Measurements from ENCODE around the gene CIAO2B. TPM values are rescaled to one million over a fixed set of nuclear protein-coding genes. Genes with fewer than 3 reads are reported as not detected.

Gene CIAO2B
- total RNA-seq, 1 experiment from 2014 or later, result 83.0 TPM

GRCh38 chr16:66937725-66938337 is 3.6 kb upstream of the CIAO2B start:
- H2AFZ ChIP-seq (ENCODE audit: low read length), result no peak overlapping the region
- H4K8ac ChIP-seq (replicated peaks; ENCODE audit: insufficient read length, low read depth, low read length), result no peak overlapping the region
- no peaks in the 10 kb centered on the region for H3K79me2 ChIP-seq (ENCODE audit: insufficient read depth, low read length)
- H4K20me1 ChIP-seq (ENCODE audit: control insufficient read depth, insufficient read depth, insufficient read length), result no peaks in the 10 kb centered on the region
- peaks cover 16% of the 10 kb centered on the region for H3K23me2 ChIP-seq (ENCODE audit: insufficient read length, low read depth, low read length, poor library complexity, severe bottlenecking)
- H3K4me1 ChIP-seq (ENCODE audit: insufficient read depth, low read length), result no peaks in the 10 kb centered on the region
- H3K9ac ChIP-seq (ENCODE audit: extremely low read depth, insufficient read length, low read length), result no peak overlapping the region
- peaks cover 13 to 25% of the 10 kb centered on the region in 2 experiments for H3K4me1 Mint-ChIP-seq
- H2BK5ac ChIP-seq (ENCODE audit: insufficient read length, low read length), result no peak overlapping the region
- TF ChIP-seq, protein P1, sequence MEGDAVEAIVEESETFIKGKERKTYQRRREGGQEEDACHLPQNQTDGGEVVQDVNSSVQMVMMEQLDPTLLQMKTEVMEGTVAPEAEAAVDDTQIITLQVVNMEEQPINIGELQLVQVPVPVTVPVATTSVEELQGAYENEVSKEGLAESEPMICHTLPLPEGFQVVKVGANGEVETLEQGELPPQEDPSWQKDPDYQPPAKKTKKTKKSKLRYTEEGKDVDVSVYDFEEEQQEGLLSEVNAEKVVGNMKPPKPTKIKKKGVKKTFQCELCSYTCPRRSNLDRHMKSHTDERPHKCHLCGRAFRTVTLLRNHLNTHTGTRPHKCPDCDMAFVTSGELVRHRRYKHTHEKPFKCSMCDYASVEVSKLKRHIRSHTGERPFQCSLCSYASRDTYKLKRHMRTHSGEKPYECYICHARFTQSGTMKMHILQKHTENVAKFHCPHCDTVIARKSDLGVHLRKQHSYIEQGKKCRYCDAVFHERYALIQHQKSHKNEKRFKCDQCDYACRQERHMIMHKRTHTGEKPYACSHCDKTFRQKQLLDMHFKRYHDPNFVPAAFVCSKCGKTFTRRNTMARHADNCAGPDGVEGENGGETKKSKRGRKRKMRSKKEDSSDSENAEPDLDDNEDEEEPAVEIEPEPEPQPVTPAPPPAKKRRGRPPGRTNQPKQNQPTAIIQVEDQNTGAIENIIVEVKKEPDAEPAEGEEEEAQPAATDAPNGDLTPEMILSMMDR (conservative IDR thresholded peaks at IDR 0.05), result no peak
- no peak overlapping the region for H4K91ac ChIP-seq (ENCODE audit: insufficient read length, low read depth, low read length)
- H2BK12ac ChIP-seq (ENCODE audit: insufficient read length, low read depth, low read length), result no peak overlapping the region
- no peaks in the 10 kb centered on the region for H3K9me3 Mint-ChIP-seq
- no peak overlapping the region for H2BK20ac ChIP-seq (ENCODE audit: low read depth, low read length, poor library complexity, severe bottlenecking)
- no CpG with 5 or more reads among the region's 10 CpGs for WGBS (ENCODE audit: extremely low coverage, insufficient read length, low lambda C conversion rate)
- H3K4me2 ChIP-seq (ENCODE audit: insufficient read depth, insufficient read length, low read length), result no peak overlapping the region
- no peak overlapping the region for H2BK120ac ChIP-seq (ENCODE audit: low read depth, low read length, poor library complexity, severe bottlenecking)
- no peaks in the 10 kb centered on the region for H3K27me3 ChIP-seq (ENCODE audit: insufficient read depth, low read length)
- H3T11ph ChIP-seq (ENCODE audit: low read length), result no peak overlapping the region
- H3K56ac ChIP-seq (ENCODE audit: insufficient read length, low read depth, low read length), result no peak overlapping the region
- no peaks in the 10 kb centered on the region for H3K27me3 Mint-ChIP-seq (ENCODE audit: low read depth)
- H3K27ac Mint-ChIP-seq, result no peak overlapping the region
- no peak overlapping the region; the same call in 1 of the 2 replicates for H3K14ac ChIP-seq (ENCODE audit: insufficient read depth, low read length)
- no peak overlapping the region for H3K27ac ChIP-seq (ENCODE audit: insufficient read length, low read depth, low read length)
- H3K23ac ChIP-seq (ENCODE audit: insufficient read length, low read depth, low read length), result no peak overlapping the region
- H3K36me3 Mint-ChIP-seq (ENCODE audit: insufficient read depth in 1 of 3, low read depth in 3 of 3), result peaks cover 11 to 39% (median 30%) of the 10 kb centered on the region in 3 experiments
- H3K4me3 Mint-ChIP-seq, result no peak overlapping the region
- H4K5ac ChIP-seq (ENCODE audit: insufficient read length, low read depth, low read length), result no peak overlapping the region
- H2AK5ac ChIP-seq (ENCODE audit: insufficient read length, low read length), result no peak overlapping the region
- no peak overlapping the region for H3K4ac ChIP-seq (ENCODE audit: low read depth, low read length)
- no peak for DNase-seq
- no peak overlapping the region for H2BK15ac ChIP-seq (ENCODE audit: low read depth, low read length)
- no peak overlapping the region for H3K18ac ChIP-seq (ENCODE audit: insufficient read length, low read depth, low read length)
- no peaks in the 10 kb centered on the region for H3K9me3 ChIP-seq (ENCODE audit: control insufficient read depth, low read depth, low read length)
- H3K79me1 ChIP-seq (ENCODE audit: insufficient read depth, low read depth, low read length, poor library complexity, severe bottlenecking), result no peaks in the 10 kb centered on the region
